ENCODE measurements around the gene TBX19. TPM values are rescaled to one million over a fixed set of nuclear protein-coding genes. Genes with fewer than 3 reads are reported as not detected.

Gene TBX19
- total RNA-seq, 1 experiment from 2014 or later, result 0.36 TPM

GRCh38 chr1:168245042-168245441 lies 35.6 kb upstream of the TBX19 start:
- intact Hi-C loops (cut with micrococcal nuclease), result no loop called here

GRCh38 chr1:168246506-168246905 lies 34.2 kb upstream of the TBX19 start:
- no peaks in the 10 kb centered on the region for H3K9me3 ChIP-seq (ENCODE audit: low read length)
- H3K79me2 ChIP-seq (ENCODE audit: low read length), result peaks cover 9% of the 10 kb centered on the region; the same call in 1 of the 2 replicates
- no peaks in the 10 kb centered on the region for H3F3A ChIP-seq (ENCODE audit: low read length, unreplicated experiment)
- no peak overlapping the region for H3K27ac ChIP-seq (ENCODE audit: low read length)
- H2AFZ ChIP-seq (ENCODE audit: low read length), result no peak overlapping the region
- POLR2A ChIA-PET (ENCODE audit: unreplicated experiment), result no interaction called here
- BruUV-seq (replicated peaks), result no TSS peak
- no peaks in the 10 kb centered on the region for H3K9me2 ChIP-seq (replicated peaks; ENCODE audit: low read length)
- H3K36me3 ChIP-seq (ENCODE audit: low read depth, low read length), result peaks cover 50% of the 10 kb centered on the region
- no peak overlapping the region for H3K4me2 ChIP-seq (ENCODE audit: low read length)
- no peaks in the 10 kb centered on the region for H3K4me1 ChIP-seq (ENCODE audit: insufficient read depth, low read length)
- CTCF ChIA-PET, result interaction anchor here (0.8 kb wide), 1 partner anchor 75 kb away, joined by 3 read pairs; no protein-coding TSS in a partner anchor
- TF ChIP-seq EZH2 (IDR thresholded peaks at IDR 0.05; ENCODE audit: low read length, unreplicated experiment) (no peak), EZH2phosphoT487 (IDR thresholded peaks at IDR 0.05; ENCODE audit: borderline replicate concordance, low read length) (no peak), CTCF (conservative IDR thresholded peaks at IDR 0.05; ENCODE audit: low read depth, low read length) (no peak)
- no peak overlapping the region for H3K9ac ChIP-seq (ENCODE audit: low read length)
- H3K27me3 ChIP-seq (ENCODE audit: low read length), result no peaks in the 10 kb centered on the region
- DNase-seq, result no peak
- no peak for ATAC-seq
- no peaks in the 10 kb centered on the region for H4K20me1 ChIP-seq (ENCODE audit: low read length)
- intact Hi-C loops (cut with micrococcal nuclease), result no loop called here
- no peak overlapping the region for H3K4me3 ChIP-seq (ENCODE audit: low read length)

More at GRCh38 chr1:168245042-168245441, 35.6 kb upstream of the TBX19 start:
- ATAC-seq (no peak), DNase-seq (no peak)
- Histone ChIP-seq H3K27ac (ENCODE audit: low read length) (no peak overlapping the region), H3K4me2 (ENCODE audit: low read length) (no peak overlapping the region), H2AFZ (ENCODE audit: low read length) (no peak overlapping the region), H3K9me3 (ENCODE audit: low read length) (no peaks in the 10 kb centered on the region), H3F3A (ENCODE audit: low read length, unreplicated experiment) (no peaks in the 10 kb centered on the region), H4K20me1 (ENCODE audit: low read length) (no peaks in the 10 kb centered on the region), H3K9ac (ENCODE audit: low read length) (no peak overlapping the region), H3K36me3 (ENCODE audit: low read depth, low read length) (peaks cover 43% of the 10 kb centered on the region), H3K27me3 (ENCODE audit: low read length) (no peaks in the 10 kb centered on the region), H3K9me2 (replicated peaks; ENCODE audit: low read length) (no peaks in the 10 kb centered on the region), H3K4me1 (ENCODE audit: insufficient read depth, low read length) (no peaks in the 10 kb centered on the region), H3K79me2 (ENCODE audit: low read length) (peaks cover 7% of the 10 kb centered on the region; the same call in 1 of the 2 replicates), H3K4me3 (ENCODE audit: low read length) (no peak overlapping the region)
- CTCF ChIA-PET, result no interaction called here
- no TSS peak for BruUV-seq (replicated peaks)
- POLR2A ChIA-PET (ENCODE audit: unreplicated experiment), result no interaction called here
- TF ChIP-seq EZH2 (IDR thresholded peaks at IDR 0.05; ENCODE audit: low read length, unreplicated experiment) (no peak), CTCF (conservative IDR thresholded peaks at IDR 0.05; ENCODE audit: low read depth, low read length) (no peak), EZH2phosphoT487 (IDR thresholded peaks at IDR 0.05; ENCODE audit: borderline replicate concordance, low read length) (no peak)

- no peak overlapping the region for H3K27ac ChIP-seq (ENCODE audit: low read length)
- H3F3A ChIP-seq (ENCODE audit: low read length, unreplicated experiment), result no peaks in the 10 kb centered on the region
- ATAC-seq (no peak), DNase-seq (no peak)
- H3K9me3 ChIP-seq (ENCODE audit: low read length), result peaks cover 24% of the 10 kb centered on the region
- CTCF ChIA-PET, result interaction anchor here (0.6 kb wide), 1 partner anchor 972 kb away, joined by 7 read pairs; no protein-coding TSS in a partner anchor
- intact Hi-C loops (cut with micrococcal nuclease), result no loop called here
- H3K9me2 ChIP-seq (replicated peaks; ENCODE audit: low read length), result no peaks in the 10 kb centered on the region
- no peak overlapping the region for H3K4me3 ChIP-seq (ENCODE audit: low read length)
- peaks cover 9% of the 10 kb centered on the region; the same call in 1 of the 2 replicates for H3K79me2 ChIP-seq (ENCODE audit: low read length)
- no peaks in the 10 kb centered on the region for H3K4me1 ChIP-seq (ENCODE audit: insufficient read depth, low read length)
- BruUV-seq (replicated peaks), result no TSS peak
- H4K20me1 ChIP-seq (ENCODE audit: low read length), result no peaks in the 10 kb centered on the region
- H3K27me3 ChIP-seq (ENCODE audit: low read length), result no peaks in the 10 kb centered on the region
- H3K4me2 ChIP-seq (ENCODE audit: low read length), result no peak overlapping the region
- POLR2A ChIA-PET (ENCODE audit: unreplicated experiment), result interaction anchor here (0.6 kb wide), 1 partner anchor 359 kb away, joined by 37 read pairs; no protein-coding TSS in a partner anchor
- H2AFZ ChIP-seq (ENCODE audit: low read length), result no peak overlapping the region
- TF ChIP-seq CTCF (conservative IDR thresholded peaks at IDR 0.05; ENCODE audit: low read depth, low read length) (no peak), EZH2 (IDR thresholded peaks at IDR 0.05; ENCODE audit: low read length, unreplicated experiment) (no peak), EZH2phosphoT487 (IDR thresholded peaks at IDR 0.05; ENCODE audit: borderline replicate concordance, low read length) (no peak)
- peaks cover 46% of the 10 kb centered on the region for H3K36me3 ChIP-seq (ENCODE audit: low read depth, low read length)
- no peak overlapping the region for H3K9ac ChIP-seq (ENCODE audit: low read length)
Observed at GRCh38 chr1:168252204-168252733, 28.4 kb upstream of the TBX19 start.

Measured in PC-3 (cell line).